OCI-LY3 (cell line): ENCODE results near the gene EPO.
"Not testable (repeated sequence)": the region's sequence is repeated elsewhere in the genome, so short reads cannot be mapped to it uniquely, and the experiment has no call there.

Experiments
- EZH2phosphoT487 ChIP-seq: fragments of 200-600 bp; shearing (Covaris generic); IDR thresholded peaks from 2 replicates; pipeline ENCODE4 v1.6.1; 2018; ENCODE audit warnings: antibody characterized with exemption, mixed run types, low read depth
- TF ChIP-seq, protein P1 (sequence below): fragments of 200-600, 300-600 bp; sonication (generic); IDR thresholded peaks from 2 replicates; pipeline ENCODE4 v1.5.1; 2014; ENCODE audit warnings: antibody characterized with exemption, low read length, low read depth

DNA sequence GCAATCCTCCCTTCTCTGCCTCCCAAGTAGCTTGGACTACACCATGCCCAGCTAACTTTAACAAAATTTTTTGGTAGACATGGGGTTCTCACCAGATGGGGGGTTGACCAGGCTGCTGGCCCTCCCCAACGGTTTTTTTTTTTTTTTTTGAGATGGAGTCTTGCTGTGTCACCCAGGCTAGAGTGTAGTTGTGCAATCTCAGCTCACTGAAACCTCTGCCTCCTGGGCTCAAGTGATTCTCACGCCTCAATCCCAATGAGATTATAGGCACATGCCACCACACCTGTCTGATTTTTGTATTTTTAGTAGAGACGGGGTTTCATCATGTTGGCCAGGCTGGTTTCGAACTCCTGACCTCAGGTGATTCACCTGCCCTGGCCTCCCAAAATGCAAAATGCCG is 42.6 kb downstream of the EPO start:
- TF ChIP-seq EZH2phosphoT487, result not testable (repeated sequence)
- TF ChIP-seq, protein P1, sequence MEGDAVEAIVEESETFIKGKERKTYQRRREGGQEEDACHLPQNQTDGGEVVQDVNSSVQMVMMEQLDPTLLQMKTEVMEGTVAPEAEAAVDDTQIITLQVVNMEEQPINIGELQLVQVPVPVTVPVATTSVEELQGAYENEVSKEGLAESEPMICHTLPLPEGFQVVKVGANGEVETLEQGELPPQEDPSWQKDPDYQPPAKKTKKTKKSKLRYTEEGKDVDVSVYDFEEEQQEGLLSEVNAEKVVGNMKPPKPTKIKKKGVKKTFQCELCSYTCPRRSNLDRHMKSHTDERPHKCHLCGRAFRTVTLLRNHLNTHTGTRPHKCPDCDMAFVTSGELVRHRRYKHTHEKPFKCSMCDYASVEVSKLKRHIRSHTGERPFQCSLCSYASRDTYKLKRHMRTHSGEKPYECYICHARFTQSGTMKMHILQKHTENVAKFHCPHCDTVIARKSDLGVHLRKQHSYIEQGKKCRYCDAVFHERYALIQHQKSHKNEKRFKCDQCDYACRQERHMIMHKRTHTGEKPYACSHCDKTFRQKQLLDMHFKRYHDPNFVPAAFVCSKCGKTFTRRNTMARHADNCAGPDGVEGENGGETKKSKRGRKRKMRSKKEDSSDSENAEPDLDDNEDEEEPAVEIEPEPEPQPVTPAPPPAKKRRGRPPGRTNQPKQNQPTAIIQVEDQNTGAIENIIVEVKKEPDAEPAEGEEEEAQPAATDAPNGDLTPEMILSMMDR, result not testable (repeated sequence)
